NOMO-1 treated with DMSO at 0.1 percent for 48 hours (cell line): ENCODE measurements around the gene LARP1.
A peak's percentile ranks its signal among the peaks of the same experiment; 100 is the strongest.
"Not testable (repeated sequence)": the region's sequence is repeated elsewhere in the genome, so short reads cannot be mapped to it uniquely, and the experiment has no call there.

Experiments
- DNase-seq: peaks from one replicate; lab custom pipeline; 2025; ENCODE audit not compliant: unreplicated experiment; lab: John Stamatoyannopoulos, UW

LARP1 gene

GRCh38 chr5:154820383-154820782 lies 65.2 kb downstream of the LARP1 start:
- DNase-seq, result no peak

- not testable (repeated sequence) for DNase-seq
Measured at GRCh38 chr5:154822896-154823295, 67.7 kb downstream of the LARP1 start.

- DNase-seq, result no peak
Measured at GRCh38 chr5:154823605-154824004, 68.4 kb downstream of the LARP1 start.

- no peak for DNase-seq
Measured at GRCh38 chr5:154824070-154824469, 68.9 kb downstream of the LARP1 start.

GRCh38 chr5:154829181-154829588 lies 74.0 kb downstream of the LARP1 start:
- DNase-seq, result no peak

- DNase-seq, result no peak
Measured at GRCh38 chr5:154829589-154830218, 74.5 kb downstream of the LARP1 start.

- no peak for DNase-seq
Measured at GRCh38 chr5:154830219-154830595, 75.0 kb downstream of the LARP1 start.

GRCh38 chr5:154830596-154830995 lies 75.4 kb downstream of the LARP1 start:
- DNase-seq, result no peak

GRCh38 chr5:154831451-154831850 lies 76.3 kb downstream of the LARP1 start:
- DNase-seq, result no peak

- not testable (repeated sequence) for DNase-seq
Measured at GRCh38 chr5:154832804-154833203, 77.6 kb downstream of the LARP1 start.

GRCh38 chr5:154834053-154834452 lies 78.9 kb downstream of the LARP1 start:
- DNase-seq, result no peak

GRCh38 chr5:154835701-154836052 lies 80.5 kb downstream of the LARP1 start:
- DNase-seq, result not testable (repeated sequence)

GRCh38 chr5:154836225-154836624 lies 81.0 kb downstream of the LARP1 start:
- no peak for DNase-seq

- no peak for DNase-seq
Measured at GRCh38 chr5:154837009-154837901, 82.1 kb downstream of the LARP1 start.

- no peak for DNase-seq
Measured at GRCh38 chr5:154840435-154841272, 85.5 kb downstream of the LARP1 start.

- DNase-seq, result no peak
Measured at GRCh38 chr5:154841273-154841661, 86.1 kb downstream of the LARP1 start.

GRCh38 chr5:154842689-154843530 lies 87.7 kb downstream of the LARP1 start:
- no peak for DNase-seq

GRCh38 chr5:154844809-154845208 lies 89.6 kb downstream of the LARP1 start:
- no peak for DNase-seq

- DNase-seq, result no peak
Measured at GRCh38 chr5:154849264-154849785, 94.1 kb downstream of the LARP1 start.

GRCh38 chr5:154849791-154850201 lies 94.6 kb downstream of the LARP1 start:
- peak; percentile 9 for DNase-seq
